LNCAP (cell line): ENCODE results near the gene TRABD2B.

Experiments used
- CTCF ChIP-seq: fragments of 450-650 bp; IDR thresholded peaks from 2 replicates; pipeline ENCODE4 v1.5.1; 2017; ENCODE audit warnings: mild to moderate bottlenecking

TRABD2B gene

GRCh38 chr1:47971385-47972160 lies 25.6 kb downstream of the TRABD2B start:
- TF ChIP-seq CTCF = no peak

GRCh38 chr1:47970882-47971281 lies 26.3 kb downstream of the TRABD2B start:
- no peak for TF ChIP-seq CTCF

GRCh38 chr1:47969478-47969877 lies 27.7 kb downstream of the TRABD2B start:
- no peak for TF ChIP-seq CTCF

- TF ChIP-seq CTCF = no peak
Observed at GRCh38 chr1:47968556-47968888, 28.7 kb downstream of the TRABD2B start.

- TF ChIP-seq CTCF = no peak
Observed at GRCh38 chr1:47967864-47968555, 29.2 kb downstream of the TRABD2B start.

GRCh38 chr1:47965816-47966215 lies 31.4 kb downstream of the TRABD2B start:
- no peak for TF ChIP-seq CTCF

- no peak for TF ChIP-seq CTCF
Observed at GRCh38 chr1:47964636-47965035, 32.5 kb downstream of the TRABD2B start.
